Measurements from ENCODE around the gene FTL. TPM values are rescaled to one million over a fixed set of nuclear protein-coding genes. Genes with fewer than 3 reads are reported as not detected.

Gene FTL
- total RNA-seq, 1 experiment from 2014 or later: 1,983 TPM

- no TSS peak for BruUV-seq (replicated peaks)
- Histone ChIP-seq H3K27me3 (replicated peaks; ENCODE audit: insufficient read depth, low read depth, low read length, poor library complexity) (no peaks in the 10 kb centered on the region), H3K4me1 (ENCODE audit: insufficient read depth, low read length, poor library complexity, severe bottlenecking) (no peaks in the 10 kb centered on the region), H3K9me3 (ENCODE audit: low read depth, low read length, poor library complexity, severe bottlenecking) (no peaks in the 10 kb centered on the region), H3K36me3 (ENCODE audit: insufficient read depth, low read length, poor library complexity, severe bottlenecking) (peaks cover 26% of the 10 kb centered on the region), H3K4me3 (ENCODE audit: low read depth, low read length, poor library complexity, severe bottlenecking) (no peak overlapping the region), H3K27ac (ENCODE audit: low read depth, low read length, poor library complexity, severe bottlenecking) (no peak overlapping the region)
- TF ChIP-seq EZH2 (IDR thresholded peaks at IDR 0.05; ENCODE audit: borderline replicate concordance, low read depth, low read length, poor library complexity, severe bottlenecking) (no peak), CTCF (conservative IDR thresholded peaks at IDR 0.05; ENCODE audit: low read depth, low read length) (no peak)
- POLR2A ChIA-PET (ENCODE audit: low non-redundant PET): no interaction called here
- intact Hi-C loops (cut with micrococcal nuclease; ENCODE audit: unreplicated experiment): no loop called here
- no peak for DNase-seq (ENCODE audit: low spot score)
- CTCF ChIA-PET: no interaction called here
These were observed 12.0 kb downstream of the FTL start for GRCh38 chr19:48977061-48977460.

- no peaks in the 10 kb centered on the region for H3K9me3 ChIP-seq (ENCODE audit: low read depth, low read length, poor library complexity, severe bottlenecking)
- DNase-seq (ENCODE audit: low spot score): no peak
- no peaks in the 10 kb centered on the region for H3K27me3 ChIP-seq (replicated peaks; ENCODE audit: insufficient read depth, low read depth, low read length, poor library complexity)
- ChIA-PET CTCF (interaction anchor here (1.2 to 1.8 kb wide), 2 partner anchors 11 to 15 kb away, joined by 3 to 5 read pairs; partner anchors contain the start of genes GYS1 and RUVBL2), POLR2A (ENCODE audit: low non-redundant PET) (no interaction called here)
- H3K4me1 ChIP-seq (ENCODE audit: insufficient read depth, low read length, poor library complexity, severe bottlenecking): no peaks in the 10 kb centered on the region
- H3K36me3 ChIP-seq (ENCODE audit: insufficient read depth, low read length, poor library complexity, severe bottlenecking): peaks cover 44% of the 10 kb centered on the region
- TF ChIP-seq EZH2 (IDR thresholded peaks at IDR 0.05; ENCODE audit: borderline replicate concordance, low read depth, low read length, poor library complexity, severe bottlenecking) (no peak), CTCF (conservative IDR thresholded peaks at IDR 0.05; ENCODE audit: low read depth, low read length) (no peak)
- intact Hi-C loops (cut with micrococcal nuclease; ENCODE audit: unreplicated experiment): no loop called here
- no peak overlapping the region for H3K27ac ChIP-seq (ENCODE audit: low read depth, low read length, poor library complexity, severe bottlenecking)
- H3K4me3 ChIP-seq (ENCODE audit: low read depth, low read length, poor library complexity, severe bottlenecking): no peak overlapping the region
- BruUV-seq (replicated peaks): no TSS peak
These were observed 17.2 kb downstream of the FTL start for GRCh38 chr19:48982280-48982679.

GRCh38 chr19:48985711-48986110 is 20.6 kb downstream of the FTL start:
- Histone ChIP-seq H3K27ac (ENCODE audit: low read depth, low read length, poor library complexity, severe bottlenecking) (no peak overlapping the region), H3K4me3 (ENCODE audit: low read depth, low read length, poor library complexity, severe bottlenecking) (no peak overlapping the region), H3K36me3 (ENCODE audit: insufficient read depth, low read length, poor library complexity, severe bottlenecking) (peaks cover 44% of the 10 kb centered on the region), H3K4me1 (ENCODE audit: insufficient read depth, low read length, poor library complexity, severe bottlenecking) (no peaks in the 10 kb centered on the region), H3K27me3 (replicated peaks; ENCODE audit: insufficient read depth, low read depth, low read length, poor library complexity) (no peaks in the 10 kb centered on the region), H3K9me3 (ENCODE audit: low read depth, low read length, poor library complexity, severe bottlenecking) (no peaks in the 10 kb centered on the region)
- BruUV-seq (replicated peaks): no TSS peak
- ChIA-PET CTCF (interaction anchor here (0.6 kb wide), 1 partner anchor 23 kb away, joined by 3 read pairs; no protein-coding TSS in a partner anchor), POLR2A (ENCODE audit: low non-redundant PET) (no interaction called here)
- no peak for DNase-seq (ENCODE audit: low spot score)
- TF ChIP-seq EZH2 (IDR thresholded peaks at IDR 0.05; ENCODE audit: borderline replicate concordance, low read depth, low read length, poor library complexity, severe bottlenecking): no peak
- TF ChIP-seq CTCF (conservative IDR thresholded peaks at IDR 0.05; ENCODE audit: low read depth, low read length): no peak
- intact Hi-C loops (cut with micrococcal nuclease; ENCODE audit: unreplicated experiment): no loop called here
